ENCODE measurements around the gene SVIL. TPM values are rescaled to one million over a fixed set of nuclear protein-coding genes. Genes with fewer than 3 reads are reported as not detected.
"Not testable (repeated sequence)": the region's sequence is repeated elsewhere in the genome, so short reads cannot be mapped to it uniquely, and the experiment has no call there.

SVIL gene
- total and polyA plus RNA-seq, 2 donors = 11.5 to 25.8 TPM

DNA sequence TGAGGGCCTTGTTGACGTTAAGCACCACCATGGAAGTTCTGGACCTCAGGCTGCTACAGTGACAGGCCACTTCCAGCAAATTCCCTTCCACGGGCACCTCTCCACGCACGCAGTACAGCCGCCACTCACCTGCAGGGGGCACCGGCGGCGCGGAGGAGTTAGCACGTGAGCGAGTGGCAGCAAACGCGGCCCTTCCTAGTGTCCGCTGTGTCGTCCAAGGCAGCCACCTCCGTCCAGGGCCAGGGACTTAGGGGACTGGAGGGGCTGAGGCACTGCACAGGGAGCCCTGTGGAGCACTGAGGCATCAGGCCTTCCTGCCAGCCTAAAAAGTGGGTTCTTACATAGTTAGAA is 164.4 kb downstream of the SVIL start:
- DNase-seq (ENCODE audit: low read depth in 6 of 9, low spot score in 9 of 9) = no peak
- no peak overlapping the region for H3K4me3 ChIP-seq (ENCODE audit: low read length in 2 of 2)
- no peaks in the 10 kb centered on the region for H3K9me3 ChIP-seq (ENCODE audit: control insufficient read depth in 2 of 2, insufficient read depth in 1 of 2, low read length in 1 of 2)
- peaks cover 27 to 35% of the 10 kb centered on the region in 2 donors for H3K36me3 ChIP-seq (ENCODE audit: control insufficient read depth in 2 of 2, insufficient read depth in 2 of 2, low read length in 1 of 2)
- no peaks in the 10 kb centered on the region for H3K27me3 ChIP-seq (ENCODE audit: control insufficient read depth in 2 of 2, insufficient read depth in 1 of 2, low read length in 1 of 2)
- 95% methylated on average over 16 of the region's 16 CpGs for WGBS
- no peak overlapping the region for H3K27ac ChIP-seq (ENCODE audit: low read depth in 1 of 2, low read length in 1 of 2)
- H3K4me1 ChIP-seq (ENCODE audit: control insufficient read depth in 2 of 2, insufficient read depth in 2 of 2, low read length in 2 of 2) = no peaks in the 10 kb centered on the region

GRCh38 chr10:29469481-29470354 is 165.1 kb downstream of the SVIL start:
- Histone ChIP-seq H3K4me3 (ENCODE audit: low read length in 2 of 2) (no peak overlapping the region), H3K9me3 (ENCODE audit: control insufficient read depth in 2 of 2, insufficient read depth in 1 of 2, low read length in 1 of 2) (no peaks in the 10 kb centered on the region), H3K27ac (ENCODE audit: low read depth in 1 of 2, low read length in 1 of 2) (no peak overlapping the region), H3K36me3 (ENCODE audit: control insufficient read depth in 2 of 2, insufficient read depth in 2 of 2, low read length in 1 of 2) (peaks cover 30 to 41% of the 10 kb centered on the region in 2 donors), H3K4me1 (ENCODE audit: control insufficient read depth in 2 of 2, insufficient read depth in 2 of 2, low read length in 2 of 2) (no peaks in the 10 kb centered on the region), H3K27me3 (ENCODE audit: control insufficient read depth in 2 of 2, insufficient read depth in 1 of 2, low read length in 1 of 2) (no peaks in the 10 kb centered on the region)
- no peak for DNase-seq (ENCODE audit: low read depth in 6 of 9, low spot score in 9 of 9)
- WGBS = 93% methylated on average over 28 of the region's 28 CpGs

- Histone ChIP-seq H3K27me3 (ENCODE audit: control insufficient read depth in 2 of 2, insufficient read depth in 1 of 2, low read length in 1 of 2) (no peaks in the 10 kb centered on the region), H3K9me3 (ENCODE audit: control insufficient read depth in 2 of 2, insufficient read depth in 1 of 2, low read length in 1 of 2) (peaks cover 0 to 4% of the 10 kb centered on the region in 2 donors), H3K4me1 (ENCODE audit: control insufficient read depth in 2 of 2, insufficient read depth in 2 of 2, low read length in 2 of 2) (no peaks in the 10 kb centered on the region), H3K36me3 (ENCODE audit: control insufficient read depth in 2 of 2, insufficient read depth in 2 of 2, low read length in 1 of 2) (peaks cover 30 to 40% of the 10 kb centered on the region in 2 donors), H3K4me3 (ENCODE audit: low read length in 2 of 2) (no peak overlapping the region), H3K27ac (ENCODE audit: low read depth in 1 of 2, low read length in 1 of 2) (no peak overlapping the region)
- WGBS = 98% methylated on average over 8 of the region's 8 CpGs
- DNase-seq (ENCODE audit: low read depth in 6 of 9, low spot score in 9 of 9) = no peak
Observed at GRCh38 chr10:29465384-29465783, 169.4 kb downstream of the SVIL start.

DNA sequence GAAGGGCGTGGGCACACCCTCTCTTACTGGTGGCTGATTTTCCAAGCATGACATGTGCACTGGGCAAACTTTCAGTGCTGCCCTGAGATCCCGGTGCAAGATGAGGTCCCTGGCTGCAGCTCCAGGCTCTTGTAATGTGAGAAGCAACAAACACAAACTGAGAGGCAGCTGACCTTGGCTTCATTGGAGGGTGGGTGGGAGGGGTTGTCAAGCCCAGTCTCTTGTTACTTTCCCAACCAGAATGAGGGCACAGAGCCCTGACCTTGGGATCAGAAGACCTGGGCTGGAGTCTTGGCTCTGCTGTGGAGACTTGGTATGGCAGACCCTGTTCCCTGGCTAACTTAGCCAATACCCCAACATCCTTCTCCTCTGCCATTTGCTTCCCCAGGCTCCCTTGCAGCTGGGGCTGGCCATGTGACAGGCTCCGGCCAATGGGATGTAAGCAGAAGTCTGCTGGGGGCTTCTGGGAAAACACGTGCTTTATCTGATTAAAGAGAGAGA is 170.1 kb downstream of the SVIL start:
- peaks cover 34 to 40% of the 10 kb centered on the region in 2 donors for H3K36me3 ChIP-seq (ENCODE audit: control insufficient read depth in 2 of 2, insufficient read depth in 2 of 2, low read length in 1 of 2)
- WGBS = 72% methylated on average over 4 of the region's 4 CpGs
- H3K9me3 ChIP-seq (ENCODE audit: control insufficient read depth in 2 of 2, insufficient read depth in 1 of 2, low read length in 1 of 2); H3K4me3 ChIP-seq (ENCODE audit: low read length in 2 of 2); DNase-seq (ENCODE audit: low read depth in 6 of 9, low spot score in 9 of 9); H3K4me1 ChIP-seq (ENCODE audit: control insufficient read depth in 2 of 2, insufficient read depth in 2 of 2, low read length in 2 of 2); H3K27me3 ChIP-seq (ENCODE audit: control insufficient read depth in 2 of 2, insufficient read depth in 1 of 2, low read length in 1 of 2); H3K27ac ChIP-seq (ENCODE audit: low read depth in 1 of 2, low read length in 1 of 2): not testable (repeated sequence)

DNA sequence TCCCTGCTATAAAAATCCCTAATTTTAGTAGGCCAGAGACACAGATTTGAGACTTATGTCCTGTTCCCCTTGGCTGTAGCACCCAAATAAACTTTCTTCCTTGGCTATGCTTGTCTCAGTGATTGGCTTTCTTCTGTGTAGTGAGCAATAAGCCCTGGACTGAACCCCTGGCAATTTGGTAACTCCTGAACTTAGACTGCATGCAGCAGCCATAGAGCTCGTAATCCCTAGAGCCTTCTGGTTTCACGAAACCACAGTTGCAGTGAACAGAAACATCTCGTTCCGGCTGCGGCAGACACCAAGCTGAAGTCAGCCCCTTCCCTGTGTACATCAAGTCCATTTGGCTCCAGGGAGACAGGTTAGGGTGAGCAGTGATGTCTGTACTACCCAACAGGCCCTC is 173.7 kb downstream of the SVIL start:
- no peaks in the 10 kb centered on the region for H3K4me1 ChIP-seq (ENCODE audit: control insufficient read depth in 2 of 2, insufficient read depth in 2 of 2, low read length in 2 of 2)
- no peak overlapping the region for H3K4me3 ChIP-seq (ENCODE audit: low read length in 2 of 2)
- no peak for DNase-seq (ENCODE audit: low read depth in 6 of 9, low spot score in 9 of 9)
- no peaks in the 10 kb centered on the region for H3K27me3 ChIP-seq (ENCODE audit: control insufficient read depth in 2 of 2, insufficient read depth in 1 of 2, low read length in 1 of 2)
- H3K36me3 ChIP-seq (ENCODE audit: control insufficient read depth in 2 of 2, insufficient read depth in 2 of 2, low read length in 1 of 2) = peaks cover 28 to 37% of the 10 kb centered on the region in 2 donors
- WGBS = 79% methylated on average over 5 of the region's 5 CpGs
- no peak overlapping the region for H3K27ac ChIP-seq (ENCODE audit: low read depth in 1 of 2, low read length in 1 of 2)
- H3K9me3 ChIP-seq (ENCODE audit: control insufficient read depth in 2 of 2, insufficient read depth in 1 of 2, low read length in 1 of 2) = peaks cover 2 to 8% of the 10 kb centered on the region in 2 donors

DNA sequence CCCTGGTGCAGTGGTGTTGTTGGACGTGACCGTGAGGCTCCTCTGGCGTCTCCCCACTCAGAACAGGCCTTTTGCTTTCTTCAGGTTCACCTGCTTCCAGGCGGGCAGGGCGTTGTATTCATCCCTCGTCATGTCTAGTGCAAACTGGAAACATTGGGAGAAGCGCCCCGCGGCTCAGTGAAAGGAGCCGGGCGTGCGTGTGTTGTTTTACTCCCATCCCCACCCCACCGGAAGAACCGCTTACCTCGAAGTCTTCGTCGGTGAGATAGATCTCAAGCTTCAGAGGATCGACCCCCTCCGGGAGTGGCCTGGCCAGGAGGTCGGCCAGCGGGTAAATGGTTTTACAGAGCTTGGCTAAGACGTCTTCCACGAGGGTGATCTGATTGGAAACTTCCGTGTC is 176.6 kb downstream of the SVIL start:
- WGBS = 89% methylated on average over 24 of the region's 24 CpGs
- not testable (repeated sequence) for H3K27ac ChIP-seq (ENCODE audit: low read depth in 1 of 2, low read length in 1 of 2); H3K9me3 ChIP-seq (ENCODE audit: control insufficient read depth in 2 of 2, insufficient read depth in 1 of 2, low read length in 1 of 2); DNase-seq (ENCODE audit: low read depth in 6 of 9, low spot score in 9 of 9); H3K4me3 ChIP-seq (ENCODE audit: low read length in 2 of 2); H3K27me3 ChIP-seq (ENCODE audit: control insufficient read depth in 2 of 2, insufficient read depth in 1 of 2, low read length in 1 of 2); H3K4me1 ChIP-seq (ENCODE audit: control insufficient read depth in 2 of 2, insufficient read depth in 2 of 2, low read length in 2 of 2)
- H3K36me3 ChIP-seq (ENCODE audit: control insufficient read depth in 2 of 2, insufficient read depth in 2 of 2, low read length in 1 of 2) = peaks cover 20 to 30% of the 10 kb centered on the region in 2 donors

- Histone ChIP-seq H3K27me3 (ENCODE audit: control insufficient read depth in 2 of 2, insufficient read depth in 1 of 2, low read length in 1 of 2) (no peaks in the 10 kb centered on the region), H3K27ac (ENCODE audit: low read depth in 1 of 2, low read length in 1 of 2) (no peak overlapping the region), H3K9me3 (ENCODE audit: control insufficient read depth in 2 of 2, insufficient read depth in 1 of 2, low read length in 1 of 2) (peaks cover 0 to under 1% of the 10 kb centered on the region in 2 donors), H3K4me3 (ENCODE audit: low read length in 2 of 2) (no peak overlapping the region), H3K36me3 (ENCODE audit: control insufficient read depth in 2 of 2, insufficient read depth in 2 of 2, low read length in 1 of 2) (peaks cover 2 to 12% of the 10 kb centered on the region in 2 donors), H3K4me1 (ENCODE audit: control insufficient read depth in 2 of 2, insufficient read depth in 2 of 2, low read length in 2 of 2) (no peaks in the 10 kb centered on the region)
- no peak for DNase-seq (ENCODE audit: low read depth in 6 of 9, low spot score in 9 of 9)
- WGBS = 97% methylated on average over 7 of the region's 7 CpGs
Observed at GRCh38 chr10:29455095-29455494, 179.7 kb downstream of the SVIL start.

DNA sequence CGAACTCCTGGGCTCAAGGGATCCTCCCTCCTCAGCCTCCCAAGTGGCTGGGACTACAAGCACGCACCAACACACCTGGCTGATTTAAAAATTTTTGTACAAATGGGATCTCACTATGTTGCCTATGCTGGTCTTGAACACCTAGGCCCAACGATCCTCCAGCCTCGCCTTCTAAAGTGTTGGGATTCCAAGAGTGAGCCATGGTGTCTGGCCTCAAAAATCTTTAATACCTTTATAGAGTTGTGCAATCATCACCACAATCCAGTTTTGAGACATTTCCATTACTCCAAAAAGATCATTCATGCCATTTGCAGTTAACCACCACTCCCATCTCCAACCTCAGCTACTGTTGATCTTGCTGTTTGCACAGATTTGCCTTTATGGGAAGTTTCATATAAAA is 180.5 kb downstream of the SVIL start:
- Histone ChIP-seq H3K4me1 (ENCODE audit: control insufficient read depth in 2 of 2, insufficient read depth in 2 of 2, low read length in 2 of 2) (no peaks in the 10 kb centered on the region), H3K27ac (ENCODE audit: low read depth in 1 of 2, low read length in 1 of 2) (no peak overlapping the region), H3K4me3 (ENCODE audit: low read length in 2 of 2) (no peak overlapping the region), H3K9me3 (ENCODE audit: control insufficient read depth in 2 of 2, insufficient read depth in 1 of 2, low read length in 1 of 2) (no peaks in the 10 kb centered on the region), H3K36me3 (ENCODE audit: control insufficient read depth in 2 of 2, insufficient read depth in 2 of 2, low read length in 1 of 2) (peaks cover 0 to 6% of the 10 kb centered on the region in 2 donors), H3K27me3 (ENCODE audit: control insufficient read depth in 2 of 2, insufficient read depth in 1 of 2, low read length in 1 of 2) (no peaks in the 10 kb centered on the region)
- 73% methylated on average over 4 of the region's 4 CpGs for WGBS
- DNase-seq (ENCODE audit: low read depth in 6 of 9, low spot score in 9 of 9) = no peak

GRCh38 chr10:29452546-29452945 is 182.2 kb downstream of the SVIL start:
- no peaks in the 10 kb centered on the region for H3K4me1 ChIP-seq (ENCODE audit: control insufficient read depth in 2 of 2, insufficient read depth in 2 of 2, low read length in 2 of 2)
- H3K27me3 ChIP-seq (ENCODE audit: control insufficient read depth in 2 of 2, insufficient read depth in 1 of 2, low read length in 1 of 2) = no peaks in the 10 kb centered on the region
- no peaks in the 10 kb centered on the region for H3K9me3 ChIP-seq (ENCODE audit: control insufficient read depth in 2 of 2, insufficient read depth in 1 of 2, low read length in 1 of 2)
- H3K36me3 ChIP-seq (ENCODE audit: control insufficient read depth in 2 of 2, insufficient read depth in 2 of 2, low read length in 1 of 2) = no peaks in the 10 kb centered on the region
- DNase-seq (ENCODE audit: low read depth in 6 of 9, low spot score in 9 of 9) = no peak
- 98% methylated on average over 8 of the region's 8 CpGs for WGBS
- no peak overlapping the region for H3K4me3 ChIP-seq (ENCODE audit: low read length in 2 of 2)
- H3K27ac ChIP-seq (ENCODE audit: low read depth in 1 of 2, low read length in 1 of 2) = no peak overlapping the region

All from thymus (tissue), 11 donors.